ENCODE measurements around the gene ETS1.

DNA sequence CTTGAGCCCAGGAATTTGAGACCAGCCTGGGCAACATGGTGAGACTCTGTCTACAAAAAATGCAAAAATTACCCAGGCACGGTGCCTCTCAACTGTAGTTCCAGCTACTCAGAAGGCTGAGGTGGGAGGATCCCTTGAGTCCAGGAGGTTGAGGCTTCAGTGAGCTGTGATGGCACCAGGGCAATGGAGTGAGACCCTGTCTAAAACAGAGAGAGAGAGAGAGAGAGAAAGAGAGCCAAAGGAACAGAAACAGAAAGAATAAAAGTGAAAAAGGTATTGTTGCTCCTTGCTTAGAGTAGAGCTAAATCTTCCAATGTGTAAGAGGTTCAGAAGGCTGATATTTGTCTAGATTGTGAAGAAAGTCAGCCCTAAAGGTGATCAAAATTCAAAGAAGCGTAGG lies 8.9 kb upstream of the ETS1 start:
- TF ChIP-seq, protein P1, sequence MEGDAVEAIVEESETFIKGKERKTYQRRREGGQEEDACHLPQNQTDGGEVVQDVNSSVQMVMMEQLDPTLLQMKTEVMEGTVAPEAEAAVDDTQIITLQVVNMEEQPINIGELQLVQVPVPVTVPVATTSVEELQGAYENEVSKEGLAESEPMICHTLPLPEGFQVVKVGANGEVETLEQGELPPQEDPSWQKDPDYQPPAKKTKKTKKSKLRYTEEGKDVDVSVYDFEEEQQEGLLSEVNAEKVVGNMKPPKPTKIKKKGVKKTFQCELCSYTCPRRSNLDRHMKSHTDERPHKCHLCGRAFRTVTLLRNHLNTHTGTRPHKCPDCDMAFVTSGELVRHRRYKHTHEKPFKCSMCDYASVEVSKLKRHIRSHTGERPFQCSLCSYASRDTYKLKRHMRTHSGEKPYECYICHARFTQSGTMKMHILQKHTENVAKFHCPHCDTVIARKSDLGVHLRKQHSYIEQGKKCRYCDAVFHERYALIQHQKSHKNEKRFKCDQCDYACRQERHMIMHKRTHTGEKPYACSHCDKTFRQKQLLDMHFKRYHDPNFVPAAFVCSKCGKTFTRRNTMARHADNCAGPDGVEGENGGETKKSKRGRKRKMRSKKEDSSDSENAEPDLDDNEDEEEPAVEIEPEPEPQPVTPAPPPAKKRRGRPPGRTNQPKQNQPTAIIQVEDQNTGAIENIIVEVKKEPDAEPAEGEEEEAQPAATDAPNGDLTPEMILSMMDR (IDR thresholded peaks at IDR 0.05), result no peak
- TF ChIP-seq POLR2A (IDR thresholded peaks at IDR 0.05) (no peak), POLR2AphosphoS5 (IDR thresholded peaks at IDR 0.05) (no peak)

All from transverse colon (tissue), 4 donors.